Vagina (tissue), 2 donors: ENCODE results near the gene STIL. TPM values are rescaled to one million over a fixed set of nuclear protein-coding genes. Genes with fewer than 3 reads are reported as not detected.
"Not testable (repeated sequence)": the region's sequence is repeated elsewhere in the genome, so short reads cannot be mapped to it uniquely, and the experiment has no call there.

Source experiments
- DNase-seq, 2 donors: peaks; one replicate each; pipeline ENCODE4 v3.0.0-alpha.2; 2017; ENCODE audit errors: extremely low spot score in 2 of 2
- H3K27ac ChIP-seq: fragments of 200-600 bp; sonication (generic); one replicate; pipeline ENCODE4 v1.5.1; 2019
- H3K27me3 ChIP-seq: fragments of 200-600 bp; sonication (generic); one replicate; pipeline ENCODE4 v1.5.1; 2019
- H3K36me3 ChIP-seq, 2 donors: fragments of 200-600 bp; sonication (generic); one replicate each; pipeline ENCODE4 v1.5.1; 2017 to 2019
- H3K4me1 ChIP-seq: fragments of 200-600 bp; sonication (generic); one replicate; pipeline ENCODE4 v1.5.1; 2019
- H3K4me3 ChIP-seq, 2 donors: fragments of 200-600 bp; sonication (generic); 1 replicate in 1 of 2; 2 replicates in 1 of 2; pipeline ENCODE4 v1.5.1; 2016 to 2019
- H3K9me3 ChIP-seq: fragments of 200-600 bp; sonication (generic); one replicate; pipeline ENCODE4 v1.5.1; 2019
- POLR2A ChIP-seq, 2 donors: fragments of 450-650 bp; IDR thresholded peaks; one replicate each; pipeline ENCODE4 v1.6.1; 2017; ENCODE audit warnings: antibody characterized with exemption in 2 of 2, mild to moderate bottlenecking in 2 of 2, moderate library complexity in 2 of 2
- POLR2AphosphoS5 ChIP-seq, 2 donors: sonication (generic); formaldehyde crosslinking; IDR thresholded peaks; one replicate each; pipeline ENCODE4 v1.9.0; 2017; ENCODE audit warnings: antibody characterized with exemption in 2 of 2, mild to moderate bottlenecking in 2 of 2, low read depth in 1 of 2; ENCODE audit not compliant: insufficient read depth in 1 of 2
- intact Hi-C: fragments of 100-400 bp; cut with DNase I; formaldehyde crosslinking; loops from one replicate; pipeline ENCODE4 v1.15.1; 2023
- total RNA-seq: library from RNA; depleted of rRNA; stranded (reverse); fragments of >200 nt; gene quantifications from one replicate; pipeline ENCODE4 v1.2.3, GENCODE V29; 2016
- TF ChIP-seq, protein P1 (sequence below), 3 experiments: fragments of 450-650 bp in 2 of 3; fragments of 200-600 bp in 1 of 3; sonication (generic) in 1 of 3; IDR thresholded peaks; one replicate each; pipeline ENCODE4 v1.5.1; 2017 to 2019; ENCODE audit warnings: antibody characterized with exemption in 3 of 3, mild to moderate bottlenecking in 2 of 3, moderate library complexity in 2 of 3

The STIL gene
- total RNA-seq, 1 donor from 2014 or later = 3.9 TPM

- Histone ChIP-seq H3K9me3 (no peaks in the 10 kb centered on the region), H3K4me1 (no peaks in the 10 kb centered on the region), H3K27ac (no peak overlapping the region), H3K4me3 (no peak overlapping the region), H3K27me3 (no peaks in the 10 kb centered on the region), H3K36me3 (peaks cover 0 to 6% of the 10 kb centered on the region in 2 donors)
- intact Hi-C loops = no loop called here
- TF ChIP-seq POLR2A (IDR thresholded peaks at IDR 0.05) = no peak
- no peak for TF ChIP-seq POLR2AphosphoS5 (IDR thresholded peaks at IDR 0.05; ENCODE audit: insufficient read depth in 1 of 2, low read depth in 1 of 2)
- TF ChIP-seq, protein P1, sequence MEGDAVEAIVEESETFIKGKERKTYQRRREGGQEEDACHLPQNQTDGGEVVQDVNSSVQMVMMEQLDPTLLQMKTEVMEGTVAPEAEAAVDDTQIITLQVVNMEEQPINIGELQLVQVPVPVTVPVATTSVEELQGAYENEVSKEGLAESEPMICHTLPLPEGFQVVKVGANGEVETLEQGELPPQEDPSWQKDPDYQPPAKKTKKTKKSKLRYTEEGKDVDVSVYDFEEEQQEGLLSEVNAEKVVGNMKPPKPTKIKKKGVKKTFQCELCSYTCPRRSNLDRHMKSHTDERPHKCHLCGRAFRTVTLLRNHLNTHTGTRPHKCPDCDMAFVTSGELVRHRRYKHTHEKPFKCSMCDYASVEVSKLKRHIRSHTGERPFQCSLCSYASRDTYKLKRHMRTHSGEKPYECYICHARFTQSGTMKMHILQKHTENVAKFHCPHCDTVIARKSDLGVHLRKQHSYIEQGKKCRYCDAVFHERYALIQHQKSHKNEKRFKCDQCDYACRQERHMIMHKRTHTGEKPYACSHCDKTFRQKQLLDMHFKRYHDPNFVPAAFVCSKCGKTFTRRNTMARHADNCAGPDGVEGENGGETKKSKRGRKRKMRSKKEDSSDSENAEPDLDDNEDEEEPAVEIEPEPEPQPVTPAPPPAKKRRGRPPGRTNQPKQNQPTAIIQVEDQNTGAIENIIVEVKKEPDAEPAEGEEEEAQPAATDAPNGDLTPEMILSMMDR (IDR thresholded peaks at IDR 0.05) = no peak
- DNase-seq = no peak
These were observed 33.8 kb upstream of the STIL start for GRCh38 chr1:47347735-47348134.

GRCh38 chr1:47346979-47347378 lies 33.0 kb upstream of the STIL start:
- DNase-seq, H3K36me3 ChIP-seq, H3K27me3 ChIP-seq, H3K4me1 ChIP-seq, intact Hi-C loops, H3K9me3 ChIP-seq, H3K4me3 ChIP-seq, H3K27ac ChIP-seq: not testable (repeated sequence)

DNA sequence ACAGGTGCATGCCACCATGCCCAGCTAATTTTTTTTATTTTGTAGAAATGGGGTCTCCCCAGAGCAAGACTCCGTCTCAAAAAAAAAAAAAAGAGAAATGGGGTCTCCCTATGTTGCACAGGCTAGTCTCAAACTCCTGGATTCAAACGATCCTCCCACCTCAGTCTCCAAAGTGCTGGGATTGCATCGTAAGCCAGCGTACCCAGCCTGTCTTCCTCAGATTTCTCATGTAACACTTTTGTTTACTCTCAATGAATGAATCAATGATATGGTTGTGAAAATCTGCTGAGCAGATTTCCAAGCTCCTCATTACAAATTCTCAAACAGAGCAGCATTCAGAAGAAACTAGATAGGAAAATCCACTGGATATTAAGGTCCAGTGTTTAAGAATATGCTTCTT lies 26.3 kb upstream of the STIL start:
- Histone ChIP-seq H3K36me3 (peaks cover 0 to 6% of the 10 kb centered on the region in 2 donors), H3K4me1 (peaks cover 27% of the 10 kb centered on the region), H3K27me3 (no peaks in the 10 kb centered on the region), H3K27ac (no peak overlapping the region), H3K4me3 (no peak overlapping the region), H3K9me3 (no peaks in the 10 kb centered on the region)
- TF ChIP-seq, protein P1 (IDR thresholded peaks at IDR 0.05) = no peak
- no peak for TF ChIP-seq POLR2AphosphoS5 (IDR thresholded peaks at IDR 0.05; ENCODE audit: insufficient read depth in 1 of 2, low read depth in 1 of 2)
- no peak for TF ChIP-seq POLR2A (IDR thresholded peaks at IDR 0.05)
- no peak for DNase-seq
- intact Hi-C loops = no loop called here

DNA sequence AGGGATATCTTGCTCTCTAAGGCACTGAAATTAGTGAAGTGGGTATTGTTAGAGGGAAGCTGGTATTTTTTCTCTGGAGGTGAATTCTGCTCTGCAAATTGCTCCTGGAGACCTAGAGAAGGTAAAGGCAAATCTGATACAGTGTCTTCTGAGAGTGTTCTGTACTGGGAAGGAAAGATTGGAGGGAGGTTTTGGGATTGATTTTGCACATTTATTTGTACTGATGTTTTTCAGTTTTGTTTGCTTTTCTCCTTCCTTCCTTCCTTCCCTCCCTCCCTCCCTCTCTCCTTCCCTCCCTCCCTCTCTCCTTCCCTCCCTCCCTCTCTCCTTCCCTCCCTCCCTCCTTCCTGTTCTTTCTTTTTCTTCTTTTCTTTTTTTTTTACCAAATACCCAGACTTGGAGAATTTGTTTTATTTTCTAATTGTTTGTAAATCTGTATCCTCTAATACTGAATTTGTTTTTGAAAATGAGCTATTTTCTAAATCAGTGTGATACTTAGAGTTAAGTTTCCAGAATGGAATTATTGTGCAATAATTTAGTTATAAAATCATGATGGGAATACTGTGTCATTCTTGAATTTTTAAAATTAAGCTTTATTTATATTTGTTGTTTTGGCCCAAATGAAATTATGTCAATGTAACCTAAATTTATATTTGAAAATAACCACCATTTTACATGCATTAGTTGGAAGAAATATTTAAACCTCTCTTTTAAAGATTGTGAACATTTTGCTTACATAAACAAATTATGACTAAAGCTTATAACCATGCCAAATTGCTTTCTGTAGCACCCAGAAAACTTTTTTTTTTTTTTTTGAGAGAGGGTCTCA lies 24.5 kb upstream of the STIL start:
- peaks cover 33% of the 10 kb centered on the region for H3K4me1 ChIP-seq
- no peak for TF ChIP-seq POLR2A (IDR thresholded peaks at IDR 0.05)
- no peak for TF ChIP-seq POLR2AphosphoS5 (IDR thresholded peaks at IDR 0.05; ENCODE audit: insufficient read depth in 1 of 2, low read depth in 1 of 2)
- TF ChIP-seq, protein P1 (IDR thresholded peaks at IDR 0.05) = no peak
- no peaks in the 10 kb centered on the region for H3K27me3 ChIP-seq
- H3K9me3 ChIP-seq = no peaks in the 10 kb centered on the region
- H3K36me3 ChIP-seq = peaks cover 0 to under 1% of the 10 kb centered on the region in 2 donors
- H3K27ac ChIP-seq = no peak overlapping the region
- no peak overlapping the region for H3K4me3 ChIP-seq
- no peak for DNase-seq
- intact Hi-C loops = no loop called here

GRCh38 chr1:47337350-47337749 lies 23.4 kb upstream of the STIL start:
- Histone ChIP-seq H3K27ac (no peak overlapping the region), H3K4me3 (no peak overlapping the region), H3K9me3 (no peaks in the 10 kb centered on the region), H3K27me3 (no peaks in the 10 kb centered on the region), H3K36me3 (no peaks in the 10 kb centered on the region), H3K4me1 (peaks cover 43% of the 10 kb centered on the region)
- no peak for DNase-seq
- intact Hi-C loops = no loop called here
- TF ChIP-seq, protein P1 (IDR thresholded peaks at IDR 0.05) = no peak
- TF ChIP-seq POLR2AphosphoS5 (IDR thresholded peaks at IDR 0.05; ENCODE audit: insufficient read depth in 1 of 2, low read depth in 1 of 2) (no peak), POLR2A (IDR thresholded peaks at IDR 0.05) (no peak)
